ENCODE measurements around the gene ACACA. TPM values are rescaled to one million over a fixed set of nuclear protein-coding genes. Genes with fewer than 3 reads are reported as not detected.
A peak's percentile ranks its signal among the peaks of the same experiment; 100 is the strongest.
"Not testable (repeated sequence)": the region's sequence is repeated elsewhere in the genome, so short reads cannot be mapped to it uniquely, and the experiment has no call there.

Gene ACACA
- total RNA-seq, 1 experiment from 2014 or later = 33.0 TPM

GRCh38 chr17:37413875-37414519 lies 7.4 kb upstream of the ACACA start:
- H3K4me2 ChIP-seq (ENCODE audit: low read length) = no peak overlapping the region
- intact Hi-C loops (cut with micrococcal nuclease) = no loop called here
- no peaks in the 10 kb centered on the region for H3K9me2 ChIP-seq (replicated peaks; ENCODE audit: low read length)
- POLR2A ChIA-PET (ENCODE audit: unreplicated experiment) = interaction anchor here (0.6 kb wide), 1 partner anchor 16 kb away, joined by 3 read pairs; no protein-coding TSS in a partner anchor
- CTCF ChIA-PET = interaction anchor here (1.0 kb wide), 1 partner anchor 41 kb away, joined by 3 read pairs; no protein-coding TSS in a partner anchor
- H3K4me3 ChIP-seq (ENCODE audit: low read length) = no peak overlapping the region
- no peak for TF ChIP-seq EZH2 (IDR thresholded peaks at IDR 0.05; ENCODE audit: low read length, unreplicated experiment)
- no peak for TF ChIP-seq EZH2phosphoT487 (IDR thresholded peaks at IDR 0.05; ENCODE audit: borderline replicate concordance, low read length)
- peak; percentile 53 for TF ChIP-seq CTCF (conservative IDR thresholded peaks at IDR 0.05; ENCODE audit: low read depth, low read length)
- no TSS peak for BruUV-seq (replicated peaks)
- DNase-seq = peak; percentile 25
- H3K9me3 ChIP-seq (ENCODE audit: low read length) = no peaks in the 10 kb centered on the region
- H3K9ac ChIP-seq (ENCODE audit: low read length) = no peak overlapping the region
- no peaks in the 10 kb centered on the region for H3F3A ChIP-seq (ENCODE audit: low read length, unreplicated experiment)
- no peak overlapping the region for H3K27ac ChIP-seq (ENCODE audit: low read length)
- peaks cover 3% of the 10 kb centered on the region; the same call in 1 of the 2 replicates for H3K79me2 ChIP-seq (ENCODE audit: low read length)
- H3K36me3 ChIP-seq (ENCODE audit: low read depth, low read length) = no peaks in the 10 kb centered on the region
- H3K4me1 ChIP-seq (ENCODE audit: insufficient read depth, low read length) = no peaks in the 10 kb centered on the region; the same call in 1 of the 2 replicates
- H4K20me1 ChIP-seq (ENCODE audit: low read length) = no peaks in the 10 kb centered on the region
- no peak; the same call in 1 of the 2 replicates for ATAC-seq
- H2AFZ ChIP-seq (ENCODE audit: low read length) = no peak overlapping the region
- no peaks in the 10 kb centered on the region for H3K27me3 ChIP-seq (ENCODE audit: low read length)

- Histone ChIP-seq H3K9me2 (replicated peaks; ENCODE audit: low read length) (no peaks in the 10 kb centered on the region), H3K9me3 (ENCODE audit: low read length) (no peaks in the 10 kb centered on the region), H4K20me1 (ENCODE audit: low read length) (no peaks in the 10 kb centered on the region), H3K27ac (ENCODE audit: low read length) (no peak overlapping the region), H3K79me2 (ENCODE audit: low read length) (peaks cover 35% of the 10 kb centered on the region), H3K4me1 (ENCODE audit: insufficient read depth, low read length) (peaks cover 6% of the 10 kb centered on the region), H3K4me2 (ENCODE audit: low read length) (no peak overlapping the region), H3F3A (ENCODE audit: low read length, unreplicated experiment) (no peaks in the 10 kb centered on the region), H2AFZ (ENCODE audit: low read length) (no peak overlapping the region), H3K36me3 (ENCODE audit: low read depth, low read length) (no peaks in the 10 kb centered on the region), H3K9ac (ENCODE audit: low read length) (no peak overlapping the region), H3K27me3 (ENCODE audit: low read length) (no peaks in the 10 kb centered on the region), H3K4me3 (ENCODE audit: low read length) (no peak overlapping the region)
- intact Hi-C loops (cut with micrococcal nuclease) = no loop called here
- BruUV-seq (replicated peaks) = no TSS peak
- DNase-seq = no peak
- CTCF ChIA-PET = no interaction called here
- POLR2A ChIA-PET (ENCODE audit: unreplicated experiment) = interaction anchor here (0.7 kb wide), 1 partner anchor 54 kb away, joined by 3 read pairs; no protein-coding TSS in a partner anchor
- no peak for ATAC-seq
- no peak for TF ChIP-seq EZH2 (IDR thresholded peaks at IDR 0.05; ENCODE audit: low read length, unreplicated experiment)
- no peak for TF ChIP-seq CTCF (conservative IDR thresholded peaks at IDR 0.05; ENCODE audit: low read depth, low read length)
- no peak for TF ChIP-seq EZH2phosphoT487 (IDR thresholded peaks at IDR 0.05; ENCODE audit: borderline replicate concordance, low read length)
Observed at GRCh38 chr17:37410357-37410756, 3.7 kb upstream of the ACACA start.

- intact Hi-C loops (cut with micrococcal nuclease) = loop anchor here (10.0 kb wide), 1 partner anchor 77 kb away; the partner anchor contains the start of gene DUSP14
- H3K27ac ChIP-seq (ENCODE audit: low read length); DNase-seq; H3K27me3 ChIP-seq (ENCODE audit: low read length); H3K4me3 ChIP-seq (ENCODE audit: low read length); POLR2A ChIA-PET (ENCODE audit: unreplicated experiment); H3F3A ChIP-seq (ENCODE audit: low read length, unreplicated experiment); ATAC-seq; H3K9me2 ChIP-seq (replicated peaks; ENCODE audit: low read length); CTCF ChIA-PET; H2AFZ ChIP-seq (ENCODE audit: low read length); H3K9ac ChIP-seq (ENCODE audit: low read length); BruUV-seq (replicated peaks); H3K9me3 ChIP-seq (ENCODE audit: low read length); H3K36me3 ChIP-seq (ENCODE audit: low read depth, low read length); H4K20me1 ChIP-seq (ENCODE audit: low read length): not testable (repeated sequence)
- peak overlapping the region; percentile 99; the same call in 1 of the 2 replicates for H3K4me2 ChIP-seq (ENCODE audit: low read length)
- peaks cover 12% of the 10 kb centered on the region for H3K4me1 ChIP-seq (ENCODE audit: insufficient read depth, low read length)
- peaks cover 55% of the 10 kb centered on the region for H3K79me2 ChIP-seq (ENCODE audit: low read length)
Observed at GRCh38 chr17:37408145-37408479, 1.5 kb upstream of the ACACA start.
